Measurements from ENCODE around the gene SYVN1. TPM values are rescaled to one million over a fixed set of nuclear protein-coding genes. Genes with fewer than 3 reads are reported as not detected.

SYVN1 gene
- total RNA-seq, 1 donor from 2014 or later: 50.4 TPM

GRCh38 chr11:65095974-65096806, 38.1 kb downstream of the SYVN1 start, which contains the start of gene VPS51:
Gene VPS51 (plus strand): TSS chr11:65096214. CDS start chr11:65096251, 37 bp downstream.
- intact Hi-C loops (cut with micrococcal nuclease): loop anchor here (1.0 kb wide), 5 partner anchors 12 to 69 kb away; partner anchors contain the start of genes CDCA5, SNX15, SYVN1 and TM7SF2

GRCh38 chr11:65095427-65095826, 38.9 kb downstream of the SYVN1 start:
- intact Hi-C loops (cut with micrococcal nuclease): no loop called here

- intact Hi-C loops (cut with micrococcal nuclease): no loop called here
Observed at GRCh38 chr11:65090628-65091027, 43.7 kb downstream of the SYVN1 start.

GRCh38 chr11:65089621-65090020, 44.7 kb downstream of the SYVN1 start:
- intact Hi-C loops (cut with micrococcal nuclease): no loop called here

- intact Hi-C loops (cut with micrococcal nuclease): no loop called here
Observed at GRCh38 chr11:65087827-65088226, 46.5 kb downstream of the SYVN1 start.

GRCh38 chr11:65087216-65087615, 47.1 kb downstream of the SYVN1 start:
- intact Hi-C loops (cut with micrococcal nuclease): no loop called here

- intact Hi-C loops (cut with micrococcal nuclease): no loop called here
Observed at GRCh38 chr11:65086809-65087208, 47.5 kb downstream of the SYVN1 start.

- intact Hi-C loops (cut with micrococcal nuclease): no loop called here
Observed at GRCh38 chr11:65085446-65085845, 48.9 kb downstream of the SYVN1 start.

GRCh38 chr11:65084598-65085375, 49.5 kb downstream of the SYVN1 start:
- intact Hi-C loops (cut with micrococcal nuclease): loop anchor here (1.0 to 5.0 kb wide), 7 partner anchors 12 to 167 kb away; partner anchors contain the start of genes ATG2A, FAU, MRPL49 and SAC3D1

- intact Hi-C loops (cut with micrococcal nuclease): loop anchor here (1.0 to 5.0 kb wide), 7 partner anchors 12 to 167 kb away; partner anchors contain the start of genes ATG2A, FAU, MRPL49 and SAC3D1
Observed at GRCh38 chr11:65083834-65084597, 50.3 kb downstream of the SYVN1 start, which contains the start of the genes CDCA5 and ZFPL1. Gene CDCA5 (minus strand): TSS chr11:65084040. CDS start chr11:65083978, 62 bp downstream. Gene ZFPL1 (plus strand): TSS chr11:65084222. CDS start chr11:65084699, 477 bp downstream.

- intact Hi-C loops (cut with micrococcal nuclease): loop anchor here (5.0 kb wide), 1 partner anchor 166 kb away; the partner anchor contains the start of gene ATG2A
Observed at GRCh38 chr11:65083134-65083833, 51.0 kb downstream of the SYVN1 start.

- intact Hi-C loops (cut with micrococcal nuclease): loop anchor here (1.0 kb wide), 1 partner anchor 66 kb away; no protein-coding TSS in a partner anchor
Observed at GRCh38 chr11:65078786-65079342, 55.5 kb downstream of the SYVN1 start.

- intact Hi-C loops (cut with micrococcal nuclease): loop anchor here (1.0 kb wide), 1 partner anchor 65 kb away; no protein-coding TSS in a partner anchor
Observed at GRCh38 chr11:65078151-65078550, 56.2 kb downstream of the SYVN1 start.

- intact Hi-C loops (cut with micrococcal nuclease): no loop called here
Observed at GRCh38 chr11:65077451-65077850, 56.9 kb downstream of the SYVN1 start.

Other genes starting within 250 kb of the SYVN1 start
- 19.6 and 20.9 TPM in 2 replicates for gene ATG2A, start 217.3 kb downstream of the SYVN1 start, total RNA-seq
- 7.5 and 8.9 TPM in 2 replicates for gene PPP2R5B, start 209.8 kb downstream of the SYVN1 start, total RNA-seq
- gene GPHA2, start 198.6 kb downstream of the SYVN1 start, total RNA-seq: not detected in 2 replicates
- gene MAJIN, start 162.4 kb downstream of the SYVN1 start, total RNA-seq: not detected in 2 replicates
- not detected in 2 replicates for gene BATF2, start 137.5 kb downstream of the SYVN1 start, total RNA-seq
- 60.1 and 65.7 TPM in 2 replicates for gene ARL2, start 120.4 kb downstream of the SYVN1 start, total RNA-seq
- 27.7 and 27.8 TPM in 2 replicates for gene SNX15, start 107.1 kb downstream of the SYVN1 start, total RNA-seq
- gene SAC3D1, start 93.3 kb downstream of the SYVN1 start, total RNA-seq: 23.0 and 24.0 TPM in 2 replicates
- 8.5 and 9.8 TPM in 2 replicates for gene NAALADL1, start 76.0 kb downstream of the SYVN1 start, total RNA-seq
- 91.5 and 93.2 TPM in 2 replicates for gene CDCA5, start 50.5 kb downstream of the SYVN1 start, total RNA-seq
- gene ZFPL1, start 50.3 kb downstream of the SYVN1 start, total RNA-seq: 29.5 and 31.7 TPM in 2 replicates
- gene VPS51, start 38.3 kb downstream of the SYVN1 start, total RNA-seq: 135 and 139 TPM in 2 replicates
- gene TM7SF2, start 22.6 kb downstream of the SYVN1 start, total RNA-seq: 23.9 and 27.7 TPM in 2 replicates
- gene ZNHIT2, start 16.8 kb downstream of the SYVN1 start, total RNA-seq: 9.4 and 9.6 TPM in 2 replicates
- gene FAU, start 12.4 kb downstream of the SYVN1 start, total RNA-seq: 995 and 1,039 TPM in 2 replicates
- gene MRPL49, start 12.2 kb downstream of the SYVN1 start, total RNA-seq: 45.5 and 50.4 TPM in 2 replicates
- gene SPDYC, start 35.7 kb upstream of the SYVN1 start, total RNA-seq: not detected in 2 replicates
- gene CAPN1, start 47.4 kb upstream of the SYVN1 start, total RNA-seq: 205 and 209 TPM in 2 replicates
- gene POLA2, start 127.4 kb upstream of the SYVN1 start, total RNA-seq: 64.5 and 69.8 TPM in 2 replicates
- 1.7 and 2.8 TPM in 2 replicates for gene CDC42EP2, start 180.3 kb upstream of the SYVN1 start, total RNA-seq
- gene DPF2, start 199.3 kb upstream of the SYVN1 start, total RNA-seq: 68.1 and 75.9 TPM in 2 replicates
- 1.1 and 1.2 TPM in 2 replicates for gene TIGD3, start 220.2 kb upstream of the SYVN1 start, total RNA-seq
- gene SLC25A45, start 248.1 kb upstream of the SYVN1 start, total RNA-seq: 25.6 and 26.3 TPM in 2 replicates

Data from T-helper 2 cell treated with Interferon-gamma antibody and Interleukin-4, amounts not matched to agents 100 ng/mL and 5 ng/mL, for 36 hours (primary cell).